ENCODE measurements around the gene STX1B.
"Not testable (repeated sequence)": the region's sequence is repeated elsewhere in the genome, so short reads cannot be mapped to it uniquely, and the experiment has no call there.

The STX1B gene

GRCh38 chr16:30941600-30942425, 68.6 kb downstream of the STX1B start:
- no peaks in the 10 kb centered on the region for H3K9me3 Mint-ChIP-seq
- intact Hi-C loops (cut with micrococcal nuclease): no loop called here
- no peak overlapping the region for H3K4me3 Mint-ChIP-seq
- H3K27me3 Mint-ChIP-seq: no peaks in the 10 kb centered on the region
- H3K36me3 Mint-ChIP-seq (ENCODE audit: low read depth): peaks cover 66% of the 10 kb centered on the region
- H3K27ac Mint-ChIP-seq: peak overlapping the region; percentile 53
- H3K4me1 Mint-ChIP-seq (ENCODE audit: low read depth): peaks cover 29% of the 10 kb centered on the region

GRCh38 chr16:30939571-30939970, 70.9 kb downstream of the STX1B start:
- intact Hi-C loops (cut with micrococcal nuclease): loop anchor here (10.0 kb wide), 1 partner anchor 505 kb away; the partner anchor contains the start of gene ZNF843
- H3K27ac Mint-ChIP-seq, H3K9me3 Mint-ChIP-seq, H3K27me3 Mint-ChIP-seq, H3K4me3 Mint-ChIP-seq: not testable (repeated sequence)
- H3K36me3 Mint-ChIP-seq (ENCODE audit: low read depth): peaks cover 56% of the 10 kb centered on the region
- peaks cover 48% of the 10 kb centered on the region for H3K4me1 Mint-ChIP-seq (ENCODE audit: low read depth)
